ENCODE results near the gene IQUB. TPM values are rescaled to one million over a fixed set of nuclear protein-coding genes. Genes with fewer than 3 reads are reported as not detected.

IQUB gene
- polyA plus RNA-seq, 1 experiment: 0.02 TPM

DNA sequence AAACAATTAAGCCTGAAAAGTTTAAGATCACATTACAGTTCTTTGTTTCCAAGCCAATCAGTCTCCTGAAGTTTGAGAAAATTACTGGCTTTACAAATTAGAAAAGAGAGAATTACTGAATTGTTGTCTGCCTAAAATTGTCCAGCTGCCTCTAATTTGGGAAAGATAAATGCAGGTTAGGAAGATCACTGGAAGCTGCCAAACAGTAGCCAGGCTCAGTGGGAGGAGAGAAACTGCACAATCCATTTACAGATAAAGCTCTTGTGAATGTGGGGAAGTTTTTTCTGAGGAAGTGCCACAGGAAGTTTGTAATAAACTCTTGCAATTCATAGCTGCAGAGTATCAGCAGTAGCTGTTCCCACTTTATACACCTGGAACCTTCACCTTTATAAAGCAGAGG is 100.7 kb downstream of the IQUB start:
- CTCF ChIA-PET: no interaction called here
- DNase-seq (ENCODE audit: low read depth): no peak
- TF ChIP-seq, protein P1, sequence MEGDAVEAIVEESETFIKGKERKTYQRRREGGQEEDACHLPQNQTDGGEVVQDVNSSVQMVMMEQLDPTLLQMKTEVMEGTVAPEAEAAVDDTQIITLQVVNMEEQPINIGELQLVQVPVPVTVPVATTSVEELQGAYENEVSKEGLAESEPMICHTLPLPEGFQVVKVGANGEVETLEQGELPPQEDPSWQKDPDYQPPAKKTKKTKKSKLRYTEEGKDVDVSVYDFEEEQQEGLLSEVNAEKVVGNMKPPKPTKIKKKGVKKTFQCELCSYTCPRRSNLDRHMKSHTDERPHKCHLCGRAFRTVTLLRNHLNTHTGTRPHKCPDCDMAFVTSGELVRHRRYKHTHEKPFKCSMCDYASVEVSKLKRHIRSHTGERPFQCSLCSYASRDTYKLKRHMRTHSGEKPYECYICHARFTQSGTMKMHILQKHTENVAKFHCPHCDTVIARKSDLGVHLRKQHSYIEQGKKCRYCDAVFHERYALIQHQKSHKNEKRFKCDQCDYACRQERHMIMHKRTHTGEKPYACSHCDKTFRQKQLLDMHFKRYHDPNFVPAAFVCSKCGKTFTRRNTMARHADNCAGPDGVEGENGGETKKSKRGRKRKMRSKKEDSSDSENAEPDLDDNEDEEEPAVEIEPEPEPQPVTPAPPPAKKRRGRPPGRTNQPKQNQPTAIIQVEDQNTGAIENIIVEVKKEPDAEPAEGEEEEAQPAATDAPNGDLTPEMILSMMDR (IDR thresholded peaks at IDR 0.05; ENCODE audit: insufficient read depth, low read depth, low read length): no peak
- Histone ChIP-seq H3K4me3 (ENCODE audit: low read depth, low read length) (no peak overlapping the region), H3K27me3 (ENCODE audit: control insufficient read depth, insufficient read depth, low read length) (no peaks in the 10 kb centered on the region), H3K36me3 (ENCODE audit: control insufficient read depth, insufficient read depth, low read length) (no peaks in the 10 kb centered on the region)
- POLR2A ChIA-PET: no interaction called here

DNA sequence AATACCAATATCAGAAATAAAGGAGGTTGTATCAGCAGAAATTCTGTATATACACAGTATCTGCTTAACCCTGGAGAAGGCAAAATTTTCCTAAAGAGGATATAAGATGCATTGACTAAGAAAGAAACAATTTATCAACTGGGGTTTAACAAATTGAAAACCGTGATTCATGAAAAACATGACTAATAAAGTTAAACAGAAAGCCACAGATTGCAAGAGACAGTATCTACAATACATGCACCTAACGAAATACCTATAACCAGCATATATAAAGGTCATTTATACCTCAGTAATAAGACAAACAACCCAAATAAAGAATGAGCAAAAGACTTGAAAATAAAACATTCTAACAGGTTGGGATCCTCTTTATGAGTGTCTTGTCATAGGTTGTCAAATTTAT is 101.8 kb downstream of the IQUB start:
- ChIA-PET CTCF (no interaction called here), POLR2A (no interaction called here)
- Histone ChIP-seq H3K4me3 (ENCODE audit: low read depth, low read length) (no peak overlapping the region), H3K27me3 (ENCODE audit: control insufficient read depth, insufficient read depth, low read length) (no peaks in the 10 kb centered on the region), H3K36me3 (ENCODE audit: control insufficient read depth, insufficient read depth, low read length) (no peaks in the 10 kb centered on the region)
- DNase-seq (ENCODE audit: low read depth): no peak
- TF ChIP-seq, protein P1 (IDR thresholded peaks at IDR 0.05; ENCODE audit: insufficient read depth, low read depth, low read length): no peak

DNA sequence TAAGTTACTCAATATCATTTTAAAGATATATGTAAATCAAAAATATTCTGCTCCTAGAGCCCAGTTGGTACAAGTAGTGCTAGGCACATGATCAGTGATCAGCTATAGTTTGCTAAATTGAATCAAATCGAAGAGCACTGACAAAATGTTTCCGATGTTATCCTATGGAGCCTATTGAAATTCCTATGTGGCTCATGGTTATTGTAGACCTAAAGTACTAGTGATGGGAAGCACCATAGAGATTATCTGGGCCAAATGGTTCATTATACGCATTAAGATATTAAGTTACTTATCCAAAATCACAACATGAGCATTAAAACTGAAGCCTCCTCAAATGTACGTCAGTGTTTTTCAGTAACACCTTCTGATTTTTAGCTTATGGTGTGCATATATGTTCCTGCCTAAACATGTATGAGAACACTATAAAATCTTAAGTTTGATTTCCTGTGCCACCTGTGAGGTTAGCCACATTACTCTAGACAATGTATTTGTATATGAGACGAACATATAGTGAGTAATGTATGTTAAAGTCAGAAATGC is 103.2 kb downstream of the IQUB start:
- Histone ChIP-seq H3K4me3 (ENCODE audit: low read depth, low read length) (no peak overlapping the region), H3K36me3 (ENCODE audit: control insufficient read depth, insufficient read depth, low read length) (no peaks in the 10 kb centered on the region), H3K27me3 (ENCODE audit: control insufficient read depth, insufficient read depth, low read length) (no peaks in the 10 kb centered on the region)
- TF ChIP-seq, protein P1 (IDR thresholded peaks at IDR 0.05; ENCODE audit: insufficient read depth, low read depth, low read length): no peak
- CTCF ChIA-PET: no interaction called here
- POLR2A ChIA-PET: no interaction called here
- no peak for DNase-seq (ENCODE audit: low read depth)

DNA sequence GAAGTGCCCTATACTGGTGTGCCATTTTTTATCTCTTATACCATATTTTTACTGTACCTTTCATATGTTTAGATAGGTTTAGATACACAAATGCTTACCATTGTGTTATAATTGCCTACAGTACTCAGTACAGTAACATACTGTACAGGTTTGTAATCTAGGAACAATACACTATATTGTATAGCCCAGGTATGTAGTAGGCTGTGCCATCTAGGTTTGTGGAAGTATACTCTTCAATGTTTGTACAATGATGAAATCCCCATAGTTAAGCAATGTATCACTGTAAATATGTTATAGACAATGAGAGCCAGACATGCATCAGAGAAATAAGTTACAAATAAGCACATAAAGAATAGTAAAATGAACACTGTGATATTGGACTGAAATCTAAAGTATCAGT is 109.1 kb downstream of the IQUB start:
- Histone ChIP-seq H3K36me3 (ENCODE audit: control insufficient read depth, insufficient read depth, low read length) (no peaks in the 10 kb centered on the region), H3K27me3 (ENCODE audit: control insufficient read depth, insufficient read depth, low read length) (no peaks in the 10 kb centered on the region), H3K4me3 (ENCODE audit: low read depth, low read length) (no peak overlapping the region)
- TF ChIP-seq, protein P1 (IDR thresholded peaks at IDR 0.05; ENCODE audit: insufficient read depth, low read depth, low read length): no peak
- no peak for DNase-seq (ENCODE audit: low read depth)
- ChIA-PET CTCF (no interaction called here), POLR2A (no interaction called here)

DNA sequence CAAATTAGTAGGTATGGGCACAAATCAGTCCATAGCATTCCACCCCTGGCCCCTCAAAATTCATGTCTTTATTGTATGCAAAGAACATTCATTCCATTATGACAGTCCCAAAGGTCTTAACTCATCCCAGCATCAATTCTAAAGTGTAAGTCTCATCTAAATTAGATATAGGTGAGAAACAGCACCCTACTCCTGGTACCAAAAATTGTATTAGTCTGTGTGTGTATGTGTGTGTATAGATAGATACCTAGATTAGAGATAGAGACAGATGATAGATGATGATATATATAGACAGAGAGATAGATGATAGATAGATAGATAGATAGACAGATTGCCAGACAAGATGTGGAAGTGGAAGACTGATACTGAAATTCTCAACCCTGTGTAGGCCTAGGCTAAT is 109.9 kb downstream of the IQUB start:
- Histone ChIP-seq H3K36me3 (ENCODE audit: control insufficient read depth, insufficient read depth, low read length) (no peaks in the 10 kb centered on the region), H3K27me3 (ENCODE audit: control insufficient read depth, insufficient read depth, low read length) (no peaks in the 10 kb centered on the region), H3K4me3 (ENCODE audit: low read depth, low read length) (no peak overlapping the region)
- CTCF ChIA-PET: no interaction called here
- DNase-seq (ENCODE audit: low read depth): no peak
- POLR2A ChIA-PET: no interaction called here
- TF ChIP-seq, protein P1 (IDR thresholded peaks at IDR 0.05; ENCODE audit: insufficient read depth, low read depth, low read length): no peak

All from BJ (cell line).